GM21447 (cell line): ENCODE data around the gene RPRD1A.
A peak's percentile ranks its signal among the peaks of the same experiment; 100 is the strongest.
"Not testable (repeated sequence)": the region's sequence is repeated elsewhere in the genome, so short reads cannot be mapped to it uniquely, and the experiment has no call there.

Experiments
- ATAC-seq: cut with Tn5 transposase; IDR thresholded peaks from one replicate; pipeline ENCODE4 v1.9.1; 2021; ENCODE audit not compliant: unreplicated experiment

The RPRD1A gene

GRCh38 chr18:35972197-35973000 lies 95.0 kb downstream of the RPRD1A start, which contains the start of gene RMP24:
RMP24 (plus strand) TSS chr18:35972679.
- peak; percentile 91 for ATAC-seq

- ATAC-seq = peak; percentile 0
Measured at GRCh38 chr18:35971661-35972196, 95.6 kb downstream of the RPRD1A start.

- ATAC-seq = no peak
Measured at GRCh38 chr18:35969676-35970075, 97.7 kb downstream of the RPRD1A start.

GRCh38 chr18:35968278-35968880 lies 99.0 kb downstream of the RPRD1A start:
- no peak for ATAC-seq

GRCh38 chr18:35967866-35968265 lies 99.5 kb downstream of the RPRD1A start:
- not testable (repeated sequence) for ATAC-seq

- no peak for ATAC-seq
Measured at GRCh38 chr18:35964319-35964718, 103.0 kb downstream of the RPRD1A start.

- ATAC-seq = no peak
Measured at GRCh38 chr18:35962320-35962719, 105.0 kb downstream of the RPRD1A start.

- no peak for ATAC-seq
Measured at GRCh38 chr18:35956226-35956625, 111.1 kb downstream of the RPRD1A start.

- no peak for ATAC-seq
Measured at GRCh38 chr18:35953688-35954087, 113.7 kb downstream of the RPRD1A start.

GRCh38 chr18:35950628-35950982 lies 116.8 kb downstream of the RPRD1A start:
- ATAC-seq = no peak

GRCh38 chr18:35949903-35950627 lies 117.3 kb downstream of the RPRD1A start:
- ATAC-seq = peak; percentile 66

- no peak for ATAC-seq
Measured at GRCh38 chr18:35949090-35949489, 118.3 kb downstream of the RPRD1A start.

GRCh38 chr18:35948080-35948479 lies 119.3 kb downstream of the RPRD1A start:
- no peak for ATAC-seq

- no peak for ATAC-seq
Measured at GRCh38 chr18:35942661-35943060, 124.7 kb downstream of the RPRD1A start.

- no peak for ATAC-seq
Measured at GRCh38 chr18:35942133-35942532, 125.2 kb downstream of the RPRD1A start.

GRCh38 chr18:35941299-35941698 lies 126.1 kb downstream of the RPRD1A start:
- ATAC-seq = no peak
